MM.1S (cell line): Measurements from ENCODE around the gene FBXO46.

ENCODE experiments used
- EZH2 ChIP-seq: fragments of 300-600 bp; sonication (generic); optimal IDR thresholded peaks from 2 replicates; pipeline ENCODE3; 2017; ENCODE audit warnings: low read depth, mild to moderate bottlenecking, antibody characterized with exemption, low read length, mixed read lengths
- TF ChIP-seq, protein P1 (sequence below): fragments of 300-600 bp; sonication (generic); IDR thresholded peaks from 2 replicates; pipeline ENCODE4 v1.5.1; 2016; ENCODE audit warnings: antibody characterized with exemption, low read length, mixed read lengths

DNA sequence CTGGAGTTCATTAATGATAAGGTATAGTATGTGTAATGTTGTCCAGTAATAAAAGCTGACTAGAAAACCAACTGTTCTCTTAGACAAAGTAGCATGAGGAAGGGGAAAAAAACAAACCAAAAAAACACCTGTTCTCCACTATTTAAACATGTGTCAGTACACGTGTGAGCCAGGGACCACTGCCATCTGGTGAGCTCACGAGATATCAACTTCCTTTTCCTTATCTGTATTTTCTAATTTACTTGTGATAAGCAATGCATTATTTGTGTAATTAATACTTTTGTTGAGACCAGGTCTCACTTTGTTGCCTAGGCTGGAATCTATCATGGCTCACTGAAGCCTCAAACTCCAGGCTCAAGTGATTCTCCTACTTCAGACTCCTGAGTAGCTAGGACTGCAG, 42.7 kb upstream of the FBXO46 start:
- no peak for TF ChIP-seq EZH2
- TF ChIP-seq, protein P1, sequence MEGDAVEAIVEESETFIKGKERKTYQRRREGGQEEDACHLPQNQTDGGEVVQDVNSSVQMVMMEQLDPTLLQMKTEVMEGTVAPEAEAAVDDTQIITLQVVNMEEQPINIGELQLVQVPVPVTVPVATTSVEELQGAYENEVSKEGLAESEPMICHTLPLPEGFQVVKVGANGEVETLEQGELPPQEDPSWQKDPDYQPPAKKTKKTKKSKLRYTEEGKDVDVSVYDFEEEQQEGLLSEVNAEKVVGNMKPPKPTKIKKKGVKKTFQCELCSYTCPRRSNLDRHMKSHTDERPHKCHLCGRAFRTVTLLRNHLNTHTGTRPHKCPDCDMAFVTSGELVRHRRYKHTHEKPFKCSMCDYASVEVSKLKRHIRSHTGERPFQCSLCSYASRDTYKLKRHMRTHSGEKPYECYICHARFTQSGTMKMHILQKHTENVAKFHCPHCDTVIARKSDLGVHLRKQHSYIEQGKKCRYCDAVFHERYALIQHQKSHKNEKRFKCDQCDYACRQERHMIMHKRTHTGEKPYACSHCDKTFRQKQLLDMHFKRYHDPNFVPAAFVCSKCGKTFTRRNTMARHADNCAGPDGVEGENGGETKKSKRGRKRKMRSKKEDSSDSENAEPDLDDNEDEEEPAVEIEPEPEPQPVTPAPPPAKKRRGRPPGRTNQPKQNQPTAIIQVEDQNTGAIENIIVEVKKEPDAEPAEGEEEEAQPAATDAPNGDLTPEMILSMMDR = no peak
